ENCODE results near the gene AGAP9. TPM values are rescaled to one million over a fixed set of nuclear protein-coding genes. Genes with fewer than 3 reads are reported as not detected.
"Not testable (repeated sequence)": the region's sequence is repeated elsewhere in the genome, so short reads cannot be mapped to it uniquely, and the experiment has no call there.

Gene AGAP9
- total RNA-seq, 1 donor from 2014 or later, result 2.2 TPM

DNA sequence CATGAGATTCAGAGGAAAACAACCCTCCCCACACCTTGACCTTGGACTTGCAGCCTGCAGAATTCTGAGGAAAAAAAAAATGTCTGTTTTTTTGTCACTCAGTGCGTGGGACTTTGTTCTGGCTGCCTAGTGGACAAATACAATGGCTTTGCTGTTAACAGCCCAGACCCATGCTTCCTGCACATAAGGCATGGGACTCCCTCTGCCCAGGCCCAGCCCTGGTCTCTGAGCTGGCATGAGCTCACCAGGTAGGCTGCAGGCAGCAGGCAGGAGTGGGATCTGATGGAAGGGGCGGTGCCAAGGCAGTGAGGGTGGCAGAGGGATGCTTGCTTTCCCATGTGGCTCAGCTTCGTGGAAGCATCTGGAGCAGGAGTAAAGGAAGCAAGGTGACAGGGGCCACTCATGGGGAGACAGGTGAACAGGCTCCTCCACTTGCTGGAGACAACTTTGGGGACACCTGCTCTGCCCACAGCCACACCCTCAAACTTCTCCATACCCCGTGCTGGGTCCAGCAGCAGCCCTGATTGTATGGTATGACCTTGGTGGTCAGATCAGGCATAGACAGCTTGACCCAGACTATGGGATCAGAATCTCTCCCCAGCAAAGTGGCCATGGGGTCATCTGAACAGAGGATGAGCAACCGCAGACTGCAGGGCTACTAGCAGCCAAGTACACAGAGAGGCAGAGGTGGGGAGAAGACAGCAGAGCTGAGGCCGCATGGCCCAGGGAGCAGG is 66.5 kb downstream of the AGAP9 start:
- no peak for DNase-seq

DNA sequence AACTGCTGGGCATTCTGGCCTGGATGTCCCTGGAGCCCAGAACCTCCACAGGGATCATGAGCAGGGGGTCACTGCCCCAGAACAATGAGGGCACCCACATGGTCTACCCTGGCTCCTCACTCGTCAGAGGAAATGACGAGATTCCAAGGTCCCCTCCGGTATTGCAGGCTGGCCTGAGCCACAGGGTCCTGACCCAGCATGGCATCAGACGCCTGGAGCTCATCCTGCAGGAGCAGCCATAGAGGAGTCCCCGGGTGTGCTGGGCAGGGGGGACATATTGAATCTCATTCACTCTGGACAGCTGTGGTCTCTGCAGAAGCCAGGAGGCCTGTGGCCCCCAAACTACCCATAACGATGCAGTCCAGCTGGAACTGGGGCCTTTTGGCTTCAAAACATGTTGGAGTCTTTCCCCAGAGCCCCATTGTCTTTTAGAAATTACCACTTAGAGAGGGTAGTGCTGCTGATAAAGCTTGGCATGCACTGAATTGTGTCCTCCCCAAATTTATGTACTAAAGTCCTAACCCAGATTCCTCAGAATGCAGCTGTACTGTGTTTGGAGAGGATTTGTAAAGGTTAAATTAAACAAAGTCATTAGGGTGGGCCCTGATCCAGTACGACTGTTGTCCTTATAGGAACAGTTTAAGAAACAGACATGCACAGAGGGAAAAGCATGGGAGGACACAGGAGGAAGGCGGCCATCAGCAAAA is 67.2 kb downstream of the AGAP9 start:
- no peak for DNase-seq

DNA sequence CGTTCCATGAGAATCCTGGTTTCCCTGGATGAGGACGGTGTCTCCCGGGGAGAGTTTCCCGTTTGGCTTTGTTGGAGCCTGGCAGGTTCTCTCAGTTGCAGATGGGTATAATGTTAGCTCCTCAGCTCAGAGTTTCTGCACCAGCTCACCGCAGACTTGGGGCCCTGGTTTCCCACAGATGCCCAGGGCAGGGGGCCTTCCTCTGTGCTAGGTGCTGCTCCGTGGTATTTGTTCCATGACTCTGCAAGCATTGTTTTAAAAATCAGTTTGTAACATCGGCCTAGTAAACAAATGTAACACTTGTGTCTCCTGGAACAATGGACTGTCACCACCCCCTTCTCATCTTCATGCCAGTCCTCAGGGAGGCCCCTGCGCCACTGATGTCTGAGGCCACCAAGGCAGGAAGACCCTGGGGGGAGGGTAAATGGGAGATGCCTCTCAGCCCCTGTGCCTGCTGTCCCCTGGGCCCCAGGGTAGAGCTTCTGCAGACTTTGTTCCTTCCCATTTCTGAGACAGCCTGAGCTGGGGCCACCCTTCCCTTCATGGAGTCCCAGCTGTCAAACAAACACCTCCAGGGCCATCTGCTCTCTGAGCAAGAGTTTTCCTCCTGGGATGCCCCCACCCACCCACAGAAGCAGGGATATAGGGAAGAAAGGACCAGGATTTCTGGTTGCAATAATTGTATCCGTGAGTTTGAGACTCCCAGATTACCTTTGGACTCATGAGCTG is 67.9 kb downstream of the AGAP9 start:
- not testable (repeated sequence) for DNase-seq

DNA sequence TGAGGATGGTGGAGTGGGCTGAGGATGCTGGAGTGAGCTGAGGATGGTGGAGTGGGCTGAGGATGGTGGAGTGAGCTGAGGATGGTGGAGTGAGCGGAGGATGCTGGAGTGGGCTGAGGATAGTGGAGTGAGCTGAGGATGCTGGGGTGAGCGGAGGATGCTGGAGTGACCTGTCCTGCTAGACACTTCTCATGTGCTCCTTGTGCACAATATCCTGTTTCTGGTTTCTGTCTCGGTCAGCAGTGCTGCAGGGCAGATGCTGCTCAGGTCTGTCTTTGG is 68.7 kb downstream of the AGAP9 start:
- no peak for DNase-seq

DNA sequence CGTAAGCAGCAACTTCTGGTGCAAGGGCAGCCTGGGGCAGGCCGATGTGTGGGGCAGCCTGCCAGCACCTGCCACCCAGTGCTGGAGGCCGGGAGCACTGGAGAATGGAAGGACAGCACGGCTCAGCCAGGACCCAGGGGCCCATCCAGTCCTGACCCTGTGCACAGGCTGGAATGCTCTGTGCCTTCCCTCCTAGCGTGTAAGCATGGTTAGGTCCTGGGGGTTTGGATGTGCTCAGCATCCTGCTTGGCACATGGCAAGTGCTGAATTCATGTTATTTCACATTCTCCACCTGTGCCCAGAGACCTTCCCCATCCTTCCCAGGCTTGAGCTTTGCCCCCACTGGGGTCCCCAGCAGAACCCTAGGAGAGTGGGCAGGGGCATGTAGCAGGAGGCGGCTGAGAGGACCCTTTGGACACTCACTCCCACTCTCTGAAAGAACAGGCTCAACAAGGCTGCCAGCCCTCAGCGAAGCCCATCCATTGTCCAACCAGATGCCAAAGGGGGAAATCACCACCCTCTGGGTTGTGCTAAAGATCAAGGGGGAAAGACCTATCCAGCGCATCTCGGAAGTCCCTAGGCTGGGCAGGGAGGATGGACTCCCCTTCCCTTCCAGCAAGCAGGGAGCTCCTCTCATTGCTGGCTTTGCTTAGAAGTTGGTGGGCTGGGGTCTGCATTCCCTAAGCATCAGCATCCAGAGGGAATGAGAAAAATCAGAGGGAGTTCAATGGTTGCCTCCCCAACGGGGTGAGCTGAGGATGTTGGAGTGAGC is 69.2 kb downstream of the AGAP9 start:
- DNase-seq, result no peak

DNA sequence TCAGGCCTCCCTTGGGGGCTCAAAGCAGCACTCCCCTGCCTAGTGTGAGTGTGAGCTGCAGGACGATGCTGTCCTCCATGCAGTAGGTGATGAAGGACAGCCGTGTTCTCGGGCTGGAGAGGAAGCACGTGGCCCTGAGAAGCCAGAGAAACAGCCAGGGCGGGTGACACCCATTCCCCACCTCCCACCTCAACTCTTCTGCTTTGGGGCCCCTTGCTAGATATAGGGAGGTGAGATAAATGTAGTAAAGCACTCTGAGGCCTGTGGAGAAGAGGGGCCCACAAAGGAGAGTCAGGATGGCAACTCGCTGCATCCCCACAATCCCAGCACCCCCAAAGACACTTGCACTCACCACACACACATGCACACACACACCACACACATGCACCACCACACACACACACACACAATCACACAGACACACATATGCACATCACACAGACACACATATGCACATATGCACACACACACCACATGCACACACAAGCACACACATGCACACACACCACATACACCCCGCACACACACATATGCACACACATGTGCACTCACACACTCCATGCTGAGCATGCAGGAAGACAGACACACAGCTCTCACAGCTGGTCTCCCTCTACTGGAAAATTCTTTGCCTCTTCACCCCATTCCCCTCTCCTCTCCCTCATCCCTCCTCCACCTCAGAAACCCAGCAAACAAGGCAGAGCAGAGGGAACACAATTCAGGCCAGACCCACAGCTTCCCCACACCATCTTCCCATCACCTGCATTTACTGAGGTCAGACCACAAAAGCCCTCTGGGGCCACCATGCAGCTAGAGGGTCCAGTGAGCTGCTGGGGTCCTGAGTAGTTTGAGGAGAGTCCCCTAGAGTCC is 70.1 kb downstream of the AGAP9 start:
- DNase-seq, result no peak

DNA sequence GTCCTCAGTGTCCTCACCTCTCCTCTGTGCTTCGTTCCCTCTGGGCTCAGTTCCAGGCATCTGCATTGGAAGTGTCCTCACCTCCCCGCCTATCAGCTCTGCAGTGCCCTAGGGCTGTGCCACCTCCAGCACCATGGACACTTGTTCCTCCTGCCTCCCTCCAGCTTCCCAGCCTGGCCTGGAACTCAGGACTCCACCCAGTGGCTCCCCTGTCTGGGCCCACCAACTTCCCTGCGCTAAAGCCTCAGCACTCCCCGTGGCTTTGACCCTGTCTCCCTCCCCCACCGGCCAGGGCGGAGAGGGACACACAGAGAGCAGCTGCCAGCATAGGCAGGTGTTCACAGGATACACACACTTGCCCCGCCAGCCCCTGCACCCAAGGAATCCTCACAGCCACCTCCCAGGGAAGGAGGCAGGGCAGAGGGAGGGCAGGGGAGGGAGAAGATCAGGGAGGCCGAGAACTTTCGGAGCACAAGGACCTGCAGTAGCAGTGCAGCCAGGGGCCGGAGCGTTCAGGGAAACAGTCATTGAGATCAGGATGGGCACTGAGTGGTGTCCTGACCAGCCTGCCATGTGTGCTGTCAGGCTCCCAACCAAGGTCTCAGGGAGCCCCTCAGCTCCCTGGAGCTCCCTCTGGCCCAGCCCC is 70.8 kb downstream of the AGAP9 start:
- no peak for DNase-seq

DNA sequence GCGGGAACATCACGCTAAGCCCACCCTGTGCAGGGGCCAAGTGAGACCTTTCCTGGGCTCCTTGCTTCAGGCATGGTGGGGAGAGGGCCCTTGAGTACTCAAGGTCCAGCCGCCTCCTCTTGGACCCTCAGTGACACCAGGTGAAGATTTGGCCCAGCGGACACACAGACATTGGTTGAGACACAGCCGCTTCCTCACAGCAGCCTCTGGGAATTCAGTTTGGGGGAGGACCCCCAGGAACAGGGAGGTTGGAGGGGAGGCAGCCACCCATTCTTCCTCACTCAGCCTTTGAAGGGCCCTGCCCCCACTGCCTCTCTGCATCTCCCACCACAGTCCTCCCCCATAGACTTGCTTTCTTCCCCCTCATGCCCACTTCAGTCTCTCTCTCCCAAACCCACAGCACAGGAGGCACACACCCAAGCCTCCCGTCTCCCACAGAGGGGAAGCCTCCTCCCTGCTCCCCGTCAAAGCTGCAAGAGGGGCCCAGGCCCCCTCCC is 71.4 kb downstream of the AGAP9 start:
- DNase-seq, result no peak

Small RNA genes lying within 50 kb of the gene (small RNA-seq; reads per million reads assigned to genes)
- gene AL591684.3, result not detected
- not detected for gene RNA5SP312

Other genes with a start within 250 kb of the AGAP9 start
- gene GDF10, start 223.4 kb downstream of the AGAP9 start, total RNA-seq, result 3.1 TPM
- not detected for gene GDF2, start 201.2 kb downstream of the AGAP9 start, total RNA-seq
- gene RBP3, start 175.3 kb downstream of the AGAP9 start, total RNA-seq, result not detected
- 1.9 TPM for gene ZNF488, start 139.3 kb downstream of the AGAP9 start, total RNA-seq
- not detected for gene ANXA8, start 39.5 kb downstream of the AGAP9 start, total RNA-seq
- not detected for gene FAM25G, start 31.9 kb downstream of the AGAP9 start, total RNA-seq
- not detected for gene SYT15B, start 240.0 kb upstream of the AGAP9 start, total RNA-seq